ENCODE data around the gene PAQR6.

PAQR6 gene

GRCh38 chr1:156268336-156268735 lies 20.5 kb upstream of the PAQR6 start:
- no peak for DNase-seq (ENCODE audit: low read depth)
- H3K4me3 ChIP-seq (ENCODE audit: control insufficient read depth, low read depth, low read length) = no peak overlapping the region
- TF ChIP-seq CTCF (IDR thresholded peaks at IDR 0.05; ENCODE audit: control insufficient read depth, insufficient read depth, low read depth, low read length, missing control alignments) = no peak

DNA sequence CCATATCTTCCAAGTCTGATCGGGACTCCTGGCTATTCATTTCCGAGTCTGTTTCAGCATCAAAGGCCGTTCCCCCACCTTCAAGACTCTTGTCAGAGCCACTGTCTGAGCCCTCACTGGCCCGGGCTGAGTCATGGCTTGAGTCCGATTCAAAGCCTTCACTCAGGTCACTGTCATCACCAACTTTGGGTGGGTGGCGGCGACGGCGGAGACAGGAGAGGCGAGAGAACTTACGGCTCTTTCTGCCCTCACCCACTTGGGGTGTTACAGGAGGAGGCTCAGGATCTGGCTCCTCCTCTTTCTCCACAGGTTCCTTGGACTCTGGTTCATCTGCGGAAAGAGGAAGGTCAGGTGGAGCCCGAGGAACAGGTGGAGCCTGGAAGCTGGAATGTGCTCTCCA lies 18.2 kb upstream of the PAQR6 start:
- no peak for TF ChIP-seq CTCF (IDR thresholded peaks at IDR 0.05; ENCODE audit: control insufficient read depth, insufficient read depth, low read depth, low read length, missing control alignments)
- H3K4me3 ChIP-seq (ENCODE audit: control insufficient read depth, low read depth, low read length) = no peak overlapping the region
- DNase-seq (ENCODE audit: low read depth) = no peak

DNA sequence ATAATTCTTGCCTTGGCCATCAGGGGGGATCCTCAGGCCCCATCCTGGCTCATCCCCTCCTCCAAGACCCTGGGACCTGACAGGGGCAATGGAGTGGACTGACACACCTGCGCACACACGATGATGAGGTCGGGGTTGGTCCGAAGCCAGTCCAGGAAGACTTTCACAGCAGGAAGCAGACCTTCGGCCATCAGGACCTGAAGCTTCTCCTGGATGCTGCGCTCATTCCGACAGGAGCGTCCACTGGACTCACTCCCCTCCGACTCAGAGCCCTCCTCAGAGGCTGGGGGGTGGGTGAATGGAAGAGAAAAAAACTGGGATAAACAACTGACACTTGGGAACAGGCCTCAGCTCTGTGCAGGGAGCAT lies 15.4 kb upstream of the PAQR6 start:
- no peak for TF ChIP-seq CTCF (IDR thresholded peaks at IDR 0.05; ENCODE audit: control insufficient read depth, insufficient read depth, low read depth, low read length, missing control alignments)
- no peak overlapping the region for H3K4me3 ChIP-seq (ENCODE audit: control insufficient read depth, low read depth, low read length)
- DNase-seq (ENCODE audit: low read depth) = no peak

GRCh38 chr1:156262461-156263287 lies 14.8 kb upstream of the PAQR6 start:
- peak; percentile 48 for DNase-seq (ENCODE audit: low read depth)
- H3K4me3 ChIP-seq (ENCODE audit: control insufficient read depth, low read depth, low read length) = no peak overlapping the region
- no peak for TF ChIP-seq CTCF (IDR thresholded peaks at IDR 0.05; ENCODE audit: control insufficient read depth, insufficient read depth, low read depth, low read length, missing control alignments)

DNA sequence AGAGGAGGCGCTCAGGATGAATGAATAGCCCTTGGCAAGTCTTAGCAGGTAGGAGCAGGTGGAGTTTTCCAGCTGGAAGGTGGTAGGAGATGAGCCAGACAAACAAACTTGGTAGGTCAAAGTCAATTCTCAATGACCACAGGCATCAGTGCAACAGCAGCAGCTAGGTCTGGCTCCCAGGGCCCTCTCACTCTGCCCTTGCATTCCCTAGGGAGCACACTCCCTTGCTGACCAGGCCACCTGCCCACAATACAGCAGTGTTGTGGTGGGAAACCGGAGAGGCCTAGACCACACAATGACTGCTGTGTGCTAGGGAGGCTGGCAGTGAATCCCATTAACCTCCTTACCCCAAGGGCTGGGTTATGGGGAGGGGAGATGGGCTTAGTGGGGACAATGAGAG lies 13.0 kb upstream of the PAQR6 start:
- TF ChIP-seq CTCF (IDR thresholded peaks at IDR 0.05; ENCODE audit: control insufficient read depth, insufficient read depth, low read depth, low read length, missing control alignments) = no peak
- no peak overlapping the region for H3K4me3 ChIP-seq (ENCODE audit: control insufficient read depth, low read depth, low read length)
- DNase-seq (ENCODE audit: low read depth) = no peak

GRCh38 chr1:156259805-156260204 lies 11.9 kb upstream of the PAQR6 start:
- no peak for TF ChIP-seq CTCF (IDR thresholded peaks at IDR 0.05; ENCODE audit: control insufficient read depth, insufficient read depth, low read depth, low read length, missing control alignments)
- DNase-seq (ENCODE audit: low read depth) = no peak
- H3K4me3 ChIP-seq (ENCODE audit: control insufficient read depth, low read depth, low read length) = no peak overlapping the region

All from AG09309 (cell line).